NOMO-1 treated with dmso at 0.1 percent for 144 hours (cell line): ENCODE results near the gene LRRC38.
"Not testable (repeated sequence)": the region's sequence is repeated elsewhere in the genome, so short reads cannot be mapped to it uniquely, and the experiment has no call there.

Experiments
- DNase-seq: peaks from one replicate; lab custom pipeline; 2025; ENCODE audit not compliant: unreplicated experiment; lab: John Stamatoyannopoulos, UW

Gene LRRC38

GRCh38 chr1:13465515-13465914, 48.3 kb downstream of the LRRC38 start:
- DNase-seq = no peak

- no peak for DNase-seq
These were observed 51.1 kb downstream of the LRRC38 start for GRCh38 chr1:13462682-13463081.

- no peak for DNase-seq
These were observed 51.8 kb downstream of the LRRC38 start for GRCh38 chr1:13461977-13462376.

DNA sequence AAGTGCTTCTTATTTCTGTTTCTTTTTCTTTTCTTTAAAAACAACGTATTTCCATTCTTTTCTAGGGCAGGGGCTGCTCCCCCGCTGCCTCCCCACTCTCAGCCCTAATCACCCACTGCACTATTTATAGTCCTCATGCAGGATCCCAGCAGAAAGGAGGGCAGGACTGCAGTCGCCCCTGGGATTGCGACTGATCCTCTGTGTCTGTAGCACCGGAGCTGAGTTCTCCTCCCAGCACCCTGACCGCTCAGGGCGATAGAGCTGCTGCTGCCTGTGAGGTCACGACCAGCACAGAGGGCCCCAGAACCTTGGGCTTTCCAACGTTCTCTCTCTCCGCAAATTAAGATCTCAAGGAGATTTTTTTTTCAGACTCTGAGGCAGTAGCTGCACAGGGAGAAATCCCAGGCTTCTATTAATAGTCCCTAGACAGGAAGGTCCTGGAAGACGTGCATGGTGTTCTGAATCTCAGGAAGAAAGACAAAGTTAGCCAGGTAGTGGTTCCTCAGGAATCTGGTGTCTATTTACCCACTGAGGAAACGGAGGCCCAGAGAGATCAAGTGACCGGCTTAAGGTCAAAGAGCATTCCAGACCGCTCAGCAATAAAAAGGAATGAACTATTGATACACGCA, 56.8 kb downstream of the LRRC38 start:
- no peak for DNase-seq

GRCh38 chr1:13451399-13451965, 62.3 kb downstream of the LRRC38 start:
- no peak for DNase-seq

- DNase-seq = no peak
These were observed 63.6 kb downstream of the LRRC38 start for GRCh38 chr1:13450204-13450603.

- no peak for DNase-seq
These were observed 70.3 kb downstream of the LRRC38 start for GRCh38 chr1:13443335-13443979.

- not testable (repeated sequence) for DNase-seq
These were observed 74.6 kb downstream of the LRRC38 start for GRCh38 chr1:13439104-13439783.

DNA sequence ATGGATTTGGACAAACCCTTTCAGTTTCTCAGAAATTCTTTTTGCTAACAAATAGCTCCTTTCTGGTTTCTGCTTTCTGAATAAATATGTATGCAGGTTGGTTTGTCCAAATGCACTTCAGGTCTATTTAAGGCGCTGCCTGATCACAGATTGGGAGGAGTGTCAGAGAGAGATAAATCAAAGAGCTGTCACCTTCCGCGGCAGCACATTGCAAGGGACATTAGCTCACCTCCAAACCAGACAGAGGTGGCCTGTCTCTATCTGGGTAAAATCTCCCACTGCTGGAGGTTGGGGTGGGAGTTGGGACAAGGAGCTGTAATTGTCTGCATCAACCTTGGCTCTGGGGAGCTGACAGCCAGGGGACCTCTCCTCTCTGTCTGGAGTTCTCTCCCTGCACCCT, 78.3 kb downstream of the LRRC38 start:
- no peak for DNase-seq

DNA sequence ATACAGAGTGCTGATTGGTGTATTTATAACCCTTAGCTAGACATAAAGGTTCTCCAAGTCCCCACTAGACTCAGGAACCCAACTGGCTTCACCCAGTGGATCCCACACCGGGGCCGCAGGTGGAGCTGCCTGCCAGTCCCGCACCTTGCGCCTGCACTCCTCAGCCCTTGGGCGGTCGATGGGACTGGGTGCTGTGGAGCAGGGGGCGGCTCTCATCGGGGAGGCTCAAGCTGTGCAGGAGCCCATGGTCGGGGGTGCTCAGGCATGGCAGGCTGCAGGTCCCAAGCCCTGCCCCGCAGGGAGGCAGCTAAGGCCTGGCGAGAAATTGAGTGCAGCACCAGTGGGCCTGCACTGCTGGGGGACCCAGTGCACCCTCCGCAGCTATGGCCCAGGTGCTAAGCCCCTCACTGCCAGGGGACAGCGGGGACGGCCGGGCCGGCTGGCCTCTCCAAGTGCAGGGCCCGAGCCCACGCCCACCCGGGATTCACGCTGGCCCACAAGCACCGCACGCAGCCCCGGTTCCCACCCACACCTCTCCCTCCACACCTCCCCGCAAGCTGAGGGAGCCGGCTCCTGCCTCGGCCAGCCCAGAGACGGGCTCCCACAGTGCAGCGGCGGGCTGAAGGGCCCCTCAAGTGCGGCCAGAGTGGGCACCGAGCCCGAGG, 80.0 kb downstream of the LRRC38 start:
- DNase-seq = not testable (repeated sequence)

DNA sequence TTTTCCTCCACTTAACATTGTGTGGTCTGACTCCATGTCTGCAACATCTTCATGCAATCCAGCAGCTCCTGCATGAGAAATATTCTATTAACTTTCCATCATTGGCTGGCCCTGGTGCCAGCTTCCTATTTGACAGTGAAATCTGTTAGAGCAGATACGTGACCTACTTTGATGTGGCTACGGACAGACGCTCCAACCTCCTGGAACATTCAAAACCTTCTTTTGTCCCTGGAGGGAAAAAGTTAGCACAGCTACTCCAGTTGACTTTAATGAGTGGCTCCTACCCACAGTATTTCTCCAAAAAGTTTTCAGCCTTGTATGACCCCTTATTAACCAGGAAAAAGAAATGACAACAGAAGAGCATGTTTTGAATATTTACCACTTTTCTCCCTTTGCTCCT, 81.6 kb downstream of the LRRC38 start:
- no peak for DNase-seq

- no peak for DNase-seq
These were observed 83.3 kb downstream of the LRRC38 start for GRCh38 chr1:13430495-13430894.
